Ecto neural progenitor cell (in vitro differentiated cells): ENCODE results near the gene REV3L.
"Not testable (repeated sequence)": the region's sequence is repeated elsewhere in the genome, so short reads cannot be mapped to it uniquely, and the experiment has no call there.

Experiments used
- DNase-seq: peaks from one replicate; pipeline ENCODE4 v3.0.0-alpha.2; 2018; ENCODE audit warnings: low spot score

The REV3L gene

DNA sequence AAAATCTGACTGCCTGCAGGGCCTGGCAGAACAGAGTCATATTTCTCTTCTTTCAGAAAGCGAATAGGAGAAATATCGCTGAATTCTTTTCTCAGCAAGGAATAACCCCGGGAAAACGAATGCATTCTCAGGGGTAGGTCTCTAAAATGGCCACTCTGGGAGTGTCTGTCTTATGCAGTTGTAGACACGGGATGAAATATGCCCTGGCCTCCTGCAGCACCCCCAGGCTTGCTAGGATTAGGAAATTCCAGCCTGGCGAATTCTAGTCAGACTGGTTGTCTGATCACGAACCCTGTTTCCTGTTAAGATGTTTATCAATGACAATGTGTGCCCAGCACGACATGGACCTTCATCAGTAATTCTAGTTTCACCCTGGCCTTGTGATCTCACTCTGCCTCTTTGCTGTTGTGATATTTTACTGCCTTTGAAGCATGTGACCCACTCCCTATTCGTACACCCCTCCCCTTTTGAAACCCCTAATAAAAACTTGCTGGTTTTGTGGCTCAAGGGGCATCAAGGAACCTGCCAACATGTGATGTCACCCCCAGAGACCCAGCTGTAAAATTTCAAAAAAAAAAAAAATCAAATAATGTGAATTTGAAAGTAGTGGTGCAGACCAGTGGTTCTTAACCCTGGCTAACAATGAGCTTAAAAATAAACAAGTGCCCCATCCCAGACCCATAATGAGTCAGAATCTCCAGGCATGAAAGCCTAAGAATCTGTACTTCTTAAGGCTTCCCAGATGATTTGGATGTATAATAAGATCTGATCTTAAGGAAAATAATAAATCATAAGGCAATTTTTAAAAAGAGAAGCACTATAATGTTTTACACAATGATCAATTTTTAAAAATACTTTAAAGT, 181.8 kb downstream of the REV3L start:
- DNase-seq, result not testable (repeated sequence)

DNA sequence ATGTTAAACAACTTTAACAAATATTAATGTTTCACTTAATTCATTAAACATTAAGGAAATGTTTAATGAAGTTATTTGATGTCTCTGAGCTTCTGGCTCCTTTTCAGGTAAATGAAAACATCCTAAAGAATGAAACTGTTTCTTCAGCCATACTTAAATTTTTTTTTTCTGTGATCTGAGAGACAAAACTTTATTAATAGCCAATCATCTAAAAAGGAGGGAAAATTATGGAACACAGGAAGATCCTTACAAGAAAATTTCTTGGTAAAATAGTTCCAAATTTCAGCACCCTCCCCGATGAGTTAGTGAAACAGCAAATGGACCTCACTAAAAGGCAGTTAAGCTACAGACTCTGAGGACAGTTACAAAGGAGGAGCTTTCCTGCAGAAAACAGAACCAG, 185.2 kb downstream of the REV3L start:
- no peak for DNase-seq

DNA sequence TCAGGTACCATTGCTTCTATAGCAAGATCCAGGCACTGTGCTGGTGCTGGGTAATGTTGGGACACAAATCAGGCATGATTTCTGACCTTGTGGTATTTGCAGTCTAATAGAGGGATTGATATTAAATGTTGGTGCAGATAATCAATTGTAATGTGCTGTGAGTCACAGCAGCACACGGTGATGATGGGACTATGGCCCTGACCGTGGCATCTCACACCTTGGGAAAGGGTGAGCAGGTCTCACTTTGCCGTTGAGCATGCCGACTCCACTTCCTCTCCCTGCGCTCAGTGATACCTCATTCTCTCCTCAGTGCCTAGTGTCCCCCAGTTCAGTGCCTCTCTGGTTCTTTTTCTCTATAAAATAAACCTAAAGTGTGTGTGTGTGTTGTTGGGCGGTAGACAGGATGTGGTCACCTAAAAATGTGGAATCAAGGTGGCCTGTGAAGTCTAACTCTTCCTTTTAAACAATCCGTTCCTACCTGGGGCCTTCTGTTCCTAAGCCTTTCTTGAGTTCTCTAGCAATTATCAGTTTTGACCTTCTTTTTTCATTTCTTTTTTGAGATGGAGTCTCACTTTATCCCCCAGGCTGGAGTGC, 188.5 kb downstream of the REV3L start:
- DNase-seq, result no peak

DNA sequence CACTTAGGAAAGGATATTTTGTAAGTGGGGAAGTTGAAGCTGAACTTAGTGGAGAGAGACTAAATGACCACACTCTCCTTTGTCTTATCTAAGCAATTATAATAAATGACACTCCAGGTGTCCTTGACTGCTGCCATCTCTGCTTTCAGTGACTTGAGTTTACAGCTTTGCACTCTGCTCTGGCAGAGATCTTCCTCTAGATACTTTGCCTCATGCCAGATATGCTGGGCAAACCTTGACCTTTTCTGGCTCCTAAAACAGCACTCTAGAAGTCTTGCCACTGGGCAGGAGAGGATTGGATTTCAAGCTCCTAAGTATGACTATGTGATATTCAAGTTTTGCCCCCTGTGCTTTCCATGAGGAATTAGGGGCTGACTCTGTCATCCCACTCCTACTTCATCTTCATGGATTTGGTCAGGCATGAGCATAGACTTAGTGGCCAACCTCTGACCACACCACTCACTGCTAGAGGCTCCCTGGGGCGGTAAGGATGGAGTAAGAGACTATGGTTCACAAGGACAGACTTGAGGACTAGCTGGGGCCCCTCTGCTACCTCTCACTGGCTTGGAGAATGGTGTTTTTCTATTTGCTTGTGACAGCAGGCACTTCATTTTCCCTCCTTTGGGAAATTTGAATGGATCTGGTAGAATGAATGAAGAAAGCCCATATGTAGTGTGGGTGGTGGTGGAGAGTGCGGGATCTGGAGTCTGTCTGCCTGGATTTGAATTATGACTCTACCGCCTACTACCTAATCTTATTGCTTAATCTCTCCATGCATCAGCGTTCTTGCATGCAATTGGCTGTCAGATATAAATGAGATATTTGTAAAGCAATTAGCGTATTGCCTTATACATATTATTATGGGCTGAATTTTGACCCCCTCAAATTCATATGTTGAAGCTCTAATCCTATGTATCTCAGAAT, 191.4 kb downstream of the REV3L start:
- no peak for DNase-seq

DNA sequence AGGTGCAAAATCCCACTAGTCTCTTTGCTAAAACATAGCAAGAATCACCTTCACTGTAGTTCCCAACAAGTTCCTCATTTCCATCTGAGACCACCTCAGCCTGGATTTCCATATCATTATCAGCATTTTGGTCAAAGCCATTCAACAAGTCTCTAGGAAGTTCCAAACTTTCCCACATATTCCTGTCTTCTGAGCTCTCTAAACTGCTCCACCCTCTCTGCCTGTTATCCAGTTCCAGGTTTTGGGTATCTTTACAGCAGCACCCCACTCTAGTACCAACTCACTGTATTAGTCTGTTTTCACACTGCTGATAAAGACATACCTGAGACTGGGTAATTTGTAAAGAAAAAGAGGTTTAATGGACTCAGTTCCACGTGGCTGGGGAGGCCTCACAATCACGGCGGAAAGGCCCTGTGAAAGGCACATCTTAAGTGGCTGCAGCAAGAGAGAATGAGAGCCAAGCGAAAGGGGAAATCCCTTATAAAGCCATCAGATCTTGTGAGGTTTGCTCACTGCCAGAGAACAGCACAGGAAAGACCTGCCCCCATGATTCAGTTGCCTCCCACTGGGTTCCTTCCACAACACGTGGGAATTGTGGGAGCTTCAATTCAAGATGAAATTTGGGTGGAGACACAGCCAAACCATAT, 192.2 kb downstream of the REV3L start:
- not testable (repeated sequence) for DNase-seq

DNA sequence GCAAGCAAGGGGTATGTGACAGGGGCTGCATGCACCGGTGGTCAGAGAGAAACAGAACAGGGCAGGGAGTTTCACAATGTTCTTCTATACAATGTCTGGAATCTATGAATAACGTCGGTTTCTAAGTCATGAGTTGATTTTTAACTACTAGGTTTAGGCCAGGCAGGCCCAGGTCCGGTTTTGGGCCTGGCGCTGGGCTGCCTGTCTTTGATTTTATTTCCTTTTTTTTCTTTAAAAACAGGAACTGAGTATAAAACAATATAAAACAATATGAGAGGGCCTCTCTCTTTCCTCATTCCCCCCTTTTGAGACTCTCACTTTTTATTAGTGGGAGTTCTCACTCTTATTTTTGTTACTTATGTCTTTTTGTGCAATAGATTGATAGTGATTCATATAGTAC, 198.7 kb downstream of the REV3L start:
- DNase-seq, result not testable (repeated sequence)

DNA sequence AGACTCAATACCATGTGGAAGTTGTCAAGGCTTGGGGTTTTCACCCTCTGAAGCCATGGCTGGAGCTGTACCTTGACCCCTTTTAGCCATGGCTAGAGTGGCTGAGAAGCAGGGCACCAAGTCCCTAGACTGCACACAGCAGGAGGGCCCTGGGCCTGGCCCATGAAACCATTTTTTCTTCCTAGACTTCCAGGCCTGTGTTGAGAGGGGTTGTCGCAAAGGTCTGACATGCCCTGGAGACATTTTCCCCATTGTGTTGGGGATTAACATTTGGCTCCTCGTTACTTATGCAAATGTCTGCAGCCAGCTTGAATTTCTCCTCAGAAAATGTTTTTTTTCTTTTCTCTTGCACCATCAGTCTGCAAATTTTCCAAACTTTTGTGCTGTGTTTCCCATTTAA, 199.3 kb downstream of the REV3L start:
- DNase-seq, result no peak

DNA sequence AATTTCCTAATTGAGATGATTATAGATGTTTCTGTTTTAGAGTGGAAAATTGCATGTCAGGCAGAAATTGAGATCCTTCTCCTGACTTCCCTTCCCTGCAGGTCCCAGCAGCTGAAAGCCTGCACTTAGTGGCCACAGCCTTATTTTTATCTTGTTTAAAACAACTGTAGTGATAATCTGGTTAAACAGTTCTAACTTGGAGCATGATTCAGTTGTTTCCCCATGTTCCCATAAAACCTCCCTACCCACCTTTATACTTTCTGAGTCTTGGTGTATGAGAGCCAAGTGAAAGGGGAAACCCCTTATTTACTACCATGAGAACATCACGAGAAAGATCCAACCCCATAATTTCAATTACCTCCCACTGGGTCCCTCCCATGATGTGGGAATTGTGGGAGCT, 200.5 kb downstream of the REV3L start:
- no peak for DNase-seq

DNA sequence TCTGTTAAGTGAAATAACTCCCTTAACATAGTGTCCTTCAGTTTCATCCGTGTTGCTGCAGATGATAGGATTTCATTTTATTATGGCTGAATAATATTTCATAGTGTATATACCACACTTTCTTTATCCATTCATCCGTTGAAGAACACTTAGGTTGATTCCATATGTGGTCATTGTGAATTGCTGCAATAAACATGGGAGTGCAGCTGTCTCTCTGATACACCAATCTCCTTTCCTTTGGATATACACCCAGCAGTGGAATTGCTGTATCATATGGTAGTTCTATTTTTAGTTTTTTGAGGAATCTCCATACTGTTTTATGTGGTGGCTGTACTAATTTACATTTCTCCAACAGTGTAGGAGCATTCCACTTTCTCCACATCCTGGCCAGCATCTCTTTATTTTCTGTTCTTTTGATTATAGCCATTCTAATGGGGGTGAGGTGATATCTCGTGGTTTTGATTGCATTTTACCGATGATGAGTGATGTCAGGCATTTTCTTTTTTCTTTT, 202.5 kb downstream of the REV3L start:
- no peak for DNase-seq

DNA sequence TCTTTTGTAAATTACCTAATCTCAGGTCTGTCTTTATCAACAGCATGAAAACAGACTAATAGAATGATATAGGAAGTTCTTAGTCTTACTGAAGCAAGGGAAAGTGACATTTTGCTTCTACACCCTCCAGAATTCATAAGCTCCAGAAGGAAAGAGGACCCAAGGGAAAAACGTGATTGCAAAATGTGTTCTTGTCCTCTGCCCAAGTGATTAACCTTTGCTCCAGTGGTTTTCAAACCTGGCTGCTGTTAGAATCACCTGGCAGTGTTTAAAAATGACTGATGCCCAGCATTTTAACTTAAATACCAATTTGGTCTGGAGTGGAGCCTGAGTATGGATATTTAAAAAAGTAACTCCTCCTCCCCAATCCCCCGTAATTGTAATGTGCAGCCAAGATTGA, 204.3 kb downstream of the REV3L start:
- DNase-seq, result no peak

DNA sequence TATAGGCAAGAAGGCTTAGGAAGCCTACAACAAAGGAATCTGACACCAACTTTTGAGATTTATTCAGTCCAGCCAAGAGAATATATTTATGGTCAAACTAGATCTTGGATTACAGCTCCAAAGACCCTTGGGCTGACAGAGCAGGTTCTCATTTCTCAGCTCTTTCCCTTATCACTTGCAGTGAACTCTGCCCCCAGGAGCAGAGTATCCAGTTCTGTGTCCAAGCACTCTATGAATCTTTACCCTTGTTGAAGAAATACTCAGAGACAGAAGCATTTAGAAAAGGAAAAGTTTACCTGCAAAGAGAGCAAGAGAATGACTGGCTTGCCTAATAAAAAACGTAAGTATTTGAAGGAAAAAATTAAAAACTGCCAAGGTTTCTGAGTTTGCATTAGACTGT, 205.2 kb downstream of the REV3L start:
- DNase-seq, result no peak

DNA sequence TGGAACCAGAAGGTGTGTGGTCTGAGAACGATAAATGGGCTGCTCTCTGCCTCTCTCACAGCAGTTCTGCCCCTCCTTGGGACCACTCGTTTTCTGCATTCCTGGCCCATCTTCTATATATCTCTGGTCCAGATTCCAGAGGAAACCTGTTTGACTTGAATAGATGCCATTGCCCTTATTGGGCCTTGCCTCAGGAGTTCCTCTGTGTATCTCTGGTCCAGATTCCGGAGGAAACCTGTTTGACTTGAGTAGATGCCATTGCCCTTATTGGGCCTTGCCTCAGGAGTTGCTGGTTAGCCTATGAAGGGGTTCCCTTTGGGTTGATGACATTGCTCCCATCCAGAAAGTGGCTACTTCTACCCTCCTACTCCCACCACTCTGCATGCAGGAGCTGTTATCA, 206.3 kb downstream of the REV3L start:
- DNase-seq, result no peak

DNA sequence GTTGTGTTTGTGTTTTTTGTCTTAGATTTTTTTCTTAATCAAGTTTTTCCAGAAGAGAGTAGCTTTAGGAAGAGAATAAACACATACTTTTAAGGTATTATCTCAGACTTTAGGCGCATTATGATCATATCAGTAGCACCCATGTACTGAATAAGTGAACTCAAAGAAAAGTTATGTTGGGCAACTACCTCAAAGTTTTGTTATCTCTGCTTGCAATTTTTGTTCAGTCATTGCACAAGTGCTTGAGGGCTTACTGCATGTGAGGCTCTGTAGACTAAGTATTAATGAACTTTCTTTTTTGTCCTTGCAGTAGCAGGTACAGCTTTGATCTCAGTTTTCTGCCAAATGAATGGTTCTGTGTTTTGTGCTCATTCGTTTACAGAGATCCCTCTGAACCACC, 206.7 kb downstream of the REV3L start:
- no peak for DNase-seq

DNA sequence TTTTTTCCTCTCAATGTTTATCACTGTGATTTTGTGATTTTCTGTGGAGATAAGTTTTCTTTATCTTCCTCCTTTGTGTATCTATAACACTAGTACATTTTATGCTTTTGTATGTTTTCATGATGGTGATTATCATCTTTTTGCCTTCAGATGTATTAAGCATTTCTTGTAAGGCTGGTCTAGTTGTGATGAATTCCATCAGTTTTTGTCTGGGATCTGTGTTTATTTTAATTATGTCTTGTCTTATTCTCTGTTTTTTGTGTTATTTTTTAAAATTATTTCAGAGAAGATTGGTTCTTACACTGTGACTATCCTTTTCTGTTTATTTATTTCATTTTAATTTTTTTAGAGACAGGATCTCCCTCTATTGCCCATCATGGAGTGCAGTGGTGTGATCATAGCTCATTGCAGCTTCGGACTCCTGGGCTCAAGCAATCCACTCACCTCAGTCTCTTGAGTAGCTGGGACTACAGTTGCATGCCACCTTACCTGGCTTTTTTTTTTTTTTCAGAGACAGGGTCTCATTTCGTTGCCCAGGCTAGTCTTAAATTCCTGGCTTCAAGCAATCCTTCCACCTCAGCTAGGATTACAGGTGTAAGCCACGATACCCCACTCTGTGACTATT, 208.3 kb downstream of the REV3L start:
- DNase-seq, result no peak

DNA sequence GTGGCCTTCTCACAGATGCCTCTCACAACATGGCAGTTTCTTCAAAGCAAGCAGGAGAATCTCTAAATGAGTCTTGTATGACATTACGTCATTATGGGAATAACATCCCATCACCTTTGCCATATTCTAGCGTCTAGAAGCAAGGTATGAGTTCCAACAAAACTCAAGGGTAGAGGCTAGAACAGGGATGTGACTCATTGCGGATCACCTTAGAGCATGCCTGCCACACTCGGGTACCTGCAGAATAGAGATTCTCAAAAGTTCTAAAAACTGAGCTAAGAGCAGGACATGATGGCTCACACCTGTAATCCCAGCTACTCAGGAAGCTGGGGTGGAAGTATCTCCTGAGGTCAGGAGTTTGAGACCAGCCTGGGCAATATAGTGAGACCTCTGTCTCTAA, 212.9 kb downstream of the REV3L start:
- no peak for DNase-seq

DNA sequence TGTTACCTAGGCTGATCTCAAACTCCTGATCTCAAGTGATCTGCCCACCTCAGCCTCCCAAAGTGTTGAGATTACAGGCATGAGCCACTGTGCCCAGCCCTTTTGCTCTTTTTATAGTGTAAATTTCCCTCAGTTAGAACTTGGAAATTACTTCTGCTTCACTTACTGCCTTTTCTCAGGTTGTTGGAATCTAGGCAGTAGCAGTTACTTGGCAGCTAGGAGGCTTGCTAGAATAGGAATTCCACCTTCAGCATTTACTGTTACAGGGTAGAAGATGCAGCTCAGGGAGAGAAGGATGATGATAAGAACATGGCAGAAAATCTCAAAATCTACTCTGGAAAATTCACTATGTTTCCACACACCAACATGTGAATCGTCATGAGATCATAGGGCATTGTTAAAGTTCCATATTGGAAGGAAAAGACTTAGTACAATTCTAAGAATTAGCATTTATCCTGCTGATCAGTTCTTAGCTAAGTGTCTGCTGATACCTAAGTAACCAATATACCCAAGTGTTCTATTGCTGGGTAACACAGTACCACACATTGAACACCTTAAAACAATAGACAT, 213.5 kb downstream of the REV3L start:
- DNase-seq, result no peak

DNA sequence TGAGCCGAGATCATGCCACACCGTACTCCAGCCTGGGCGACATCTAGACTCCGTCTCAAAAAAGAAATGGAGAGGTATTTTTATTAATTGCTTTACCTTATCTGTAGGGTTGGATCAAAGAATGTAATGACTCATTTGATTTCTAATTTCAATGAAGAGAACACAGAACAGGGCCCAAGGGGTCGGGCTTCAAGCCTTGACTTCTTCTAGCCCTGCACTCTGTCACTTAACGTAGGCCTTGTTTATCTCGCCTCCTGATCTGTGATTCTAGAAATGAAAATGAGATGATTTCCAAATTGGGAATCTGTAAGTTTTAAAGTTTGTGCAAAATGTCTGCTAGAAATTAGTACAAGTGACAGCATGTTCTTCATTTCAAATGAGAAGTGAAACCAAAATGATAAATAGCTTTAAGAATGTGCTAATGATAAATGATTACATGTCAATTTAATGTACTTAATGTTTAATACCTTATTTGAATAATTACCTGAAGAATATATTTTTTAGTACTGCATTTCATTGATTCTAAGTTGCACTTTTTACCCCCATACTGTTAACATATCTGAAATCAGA, 215.2 kb downstream of the REV3L start:
- DNase-seq, result no peak

DNA sequence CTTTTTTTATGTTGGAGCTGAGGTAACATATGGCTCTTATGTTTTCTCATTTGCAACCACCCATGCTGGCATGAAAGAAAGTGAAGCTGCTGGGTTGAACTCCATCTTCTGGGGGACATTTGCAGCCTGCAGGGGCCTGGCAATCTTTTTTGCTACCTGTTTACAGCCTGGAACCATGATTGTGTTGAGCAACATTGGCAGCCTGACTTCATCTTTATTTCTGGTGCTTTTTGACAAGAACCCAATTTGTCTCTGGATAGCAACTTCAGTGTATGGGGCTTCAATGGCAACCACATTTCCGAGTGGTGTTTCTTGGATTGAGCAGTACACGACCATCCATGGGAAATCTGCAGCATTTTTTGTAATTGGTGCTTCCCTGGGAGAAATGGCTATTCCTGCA, 216.7 kb downstream of the REV3L start:
- DNase-seq, result no peak

DNA sequence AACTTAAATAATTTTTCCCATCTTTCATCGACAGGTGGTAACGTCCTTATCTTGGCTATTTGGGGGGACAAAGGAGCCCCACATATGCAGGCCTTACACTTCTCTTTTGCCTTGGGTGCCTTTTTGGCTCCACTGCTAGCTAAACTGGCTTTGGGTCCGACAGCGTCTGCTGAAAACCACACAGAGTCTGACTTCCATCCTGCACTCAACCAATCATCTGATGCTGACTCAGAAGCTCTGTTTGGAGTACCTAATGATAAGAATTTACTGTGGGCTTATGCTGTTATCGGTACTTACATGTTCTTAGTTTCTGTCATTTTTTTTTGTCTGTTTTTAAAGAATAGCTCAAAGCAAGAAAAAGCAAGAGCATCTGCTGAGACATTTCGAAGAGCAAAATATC, 217.2 kb downstream of the REV3L start:
- no peak for DNase-seq

DNA sequence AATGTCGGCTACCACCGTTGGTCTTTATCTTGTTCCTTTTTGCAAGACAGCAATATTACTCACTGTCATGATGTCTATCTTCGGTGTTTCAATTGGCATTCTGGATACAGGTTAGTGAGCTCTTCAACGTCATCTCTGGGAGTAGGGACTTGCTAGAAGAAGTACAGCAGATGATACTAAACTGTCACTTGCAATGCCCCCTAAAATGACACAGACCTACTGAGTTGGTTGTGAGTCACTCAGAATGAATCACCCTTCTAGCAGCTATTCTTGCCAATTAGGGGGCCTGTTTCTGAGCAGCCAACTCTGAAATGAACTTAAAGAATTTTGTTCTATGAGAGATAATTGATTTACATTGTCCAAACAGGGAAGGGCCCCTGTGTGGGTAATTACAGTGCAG, 219.2 kb downstream of the REV3L start:
- no peak for DNase-seq
